Left lung (tissue), 10 donors: Measurements from ENCODE around the gene PYGM. TPM values are rescaled to one million over a fixed set of nuclear protein-coding genes. Genes with fewer than 3 reads are reported as not detected.

Experiments used
- ATAC-seq: fragments of 200-7000 bp; cut with Tn5 transposase; one replicate; pipeline ENCODE4 v1.9.1; 2020; ENCODE audit warnings: moderate library complexity
- DNase-seq, 4 donors: peaks; one replicate each; pipeline ENCODE4 v3.0.0-alpha.2; 2013 to 2020
- H3K27ac ChIP-seq, 2 donors: fragments of 200-600 bp; sonication (generic) in 1 of 2; one replicate each; pipeline versions ENCODE4 v1.5.0 to v1.8.0; 2020 to 2021
- H3K27me3 ChIP-seq, 2 donors: fragments of 200-600 bp; sonication (generic) in 1 of 2; one replicate each; pipeline versions ENCODE4 v1.5.0 to v1.8.0; 2020 to 2021
- H3K36me3 ChIP-seq, 2 donors: fragments of 200-600 bp; sonication (generic) in 1 of 2; one replicate each; pipeline versions ENCODE4 v1.5.0 to v1.8.0; 2020 to 2021
- H3K4me1 ChIP-seq, 2 donors: fragments of 200-600 bp; one replicate each; pipeline ENCODE4 v1.8.0; 2021
- H3K4me3 ChIP-seq, 2 donors: fragments of 200-600 bp; sonication (generic) in 1 of 2; one replicate each; pipeline versions ENCODE4 v1.5.0 to v1.8.0; 2020 to 2021; ENCODE audit warnings: mild to moderate bottlenecking in 1 of 2
- H3K9me3 ChIP-seq, 2 donors: fragments of 200-600 bp; sonication (generic) in 1 of 2; one replicate each; pipeline versions ENCODE4 v1.5.0 to v1.8.0; 2020 to 2021
- intact Hi-C, 2 donors: fragments of 100-400 bp; cut with DNase I; formaldehyde crosslinking; loops; one replicate each; pipeline versions ENCODE4 v1.11.2 to v1.14.2; 2022
- polyA plus RNA-seq, 6 donors: library from polyadenylated mRNA; unstranded; fragments of 120-200 nt; gene quantifications; one replicate each; pipeline ENCODE4 v1.2.1, GENCODE V29; 2013; ENCODE audit not compliant: insufficient read length in 6 of 6
- total RNA-seq, 2 donors: library from RNA; stranded (reverse); fragmentation: NEBNext Ultra II Directional; extraction: Animal tissue kit (Norgen Biotek cat#: 25700); gene quantifications; one replicate each; pipeline ENCODE4 v1.2.1, GENCODE V29; 2021
- TF ChIP-seq, protein P1 (sequence below), 2 donors: fragments of 200-600 bp; sonication (generic) in 1 of 2; IDR thresholded peaks; one replicate each; pipeline versions ENCODE4 v1.5.0 to v1.8.0; 2021; ENCODE audit warnings: antibody characterized with exemption in 2 of 2
- donor health status: DM: no; HTN: yes; CAD: no.
- donor health status: DM: no; HTN: no; CAD: no.

Gene PYGM
- total and polyA plus RNA-seq, 8 donors, result 1.3 to 4.4 (median 3.5) TPM

DNA sequence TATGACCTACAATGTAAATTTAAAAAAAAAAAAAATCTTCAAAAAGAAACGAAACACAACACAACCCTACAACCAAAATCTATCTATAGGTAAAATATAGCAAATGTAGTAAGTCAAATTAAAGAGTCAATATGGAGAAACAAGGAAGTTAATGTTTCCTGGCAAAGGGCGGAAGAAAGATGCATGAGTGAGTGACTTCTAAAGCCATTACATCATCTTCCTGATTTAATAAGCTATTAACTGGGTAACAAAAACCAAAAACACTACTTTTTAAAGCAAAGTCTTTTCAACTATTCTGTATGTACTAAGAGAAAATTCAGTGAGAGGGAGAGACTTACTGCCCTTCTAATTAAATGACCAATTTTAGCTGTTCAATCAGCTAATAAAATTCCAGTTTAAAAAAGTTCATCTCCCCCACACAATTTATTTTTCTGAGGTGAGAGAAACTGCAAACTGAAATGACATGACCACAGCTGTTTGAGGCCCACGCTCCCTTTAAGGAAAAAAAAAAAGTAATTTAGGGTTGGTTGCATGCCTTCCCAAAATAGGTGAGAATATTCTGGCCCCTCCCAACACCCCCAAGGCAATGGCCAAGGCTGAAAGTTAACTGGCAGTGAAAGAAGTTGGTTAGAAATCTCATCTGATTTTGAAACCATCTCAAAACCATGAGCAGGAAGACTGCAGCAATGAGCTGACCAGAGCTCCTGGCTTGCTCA lies 12.7 kb upstream of the PYGM start:
- Histone ChIP-seq H3K9me3 (no peaks in the 10 kb centered on the region), H3K27me3 (no peaks in the 10 kb centered on the region), H3K27ac (peak overlapping the region in 1 of 2 donors; percentile 82), H3K4me1 (peaks cover 7 to 77% of the 10 kb centered on the region in 2 donors), H3K4me3 (no peak overlapping the region), H3K36me3 (peaks cover 6 to 95% of the 10 kb centered on the region in 2 donors)
- TF ChIP-seq, protein P1, sequence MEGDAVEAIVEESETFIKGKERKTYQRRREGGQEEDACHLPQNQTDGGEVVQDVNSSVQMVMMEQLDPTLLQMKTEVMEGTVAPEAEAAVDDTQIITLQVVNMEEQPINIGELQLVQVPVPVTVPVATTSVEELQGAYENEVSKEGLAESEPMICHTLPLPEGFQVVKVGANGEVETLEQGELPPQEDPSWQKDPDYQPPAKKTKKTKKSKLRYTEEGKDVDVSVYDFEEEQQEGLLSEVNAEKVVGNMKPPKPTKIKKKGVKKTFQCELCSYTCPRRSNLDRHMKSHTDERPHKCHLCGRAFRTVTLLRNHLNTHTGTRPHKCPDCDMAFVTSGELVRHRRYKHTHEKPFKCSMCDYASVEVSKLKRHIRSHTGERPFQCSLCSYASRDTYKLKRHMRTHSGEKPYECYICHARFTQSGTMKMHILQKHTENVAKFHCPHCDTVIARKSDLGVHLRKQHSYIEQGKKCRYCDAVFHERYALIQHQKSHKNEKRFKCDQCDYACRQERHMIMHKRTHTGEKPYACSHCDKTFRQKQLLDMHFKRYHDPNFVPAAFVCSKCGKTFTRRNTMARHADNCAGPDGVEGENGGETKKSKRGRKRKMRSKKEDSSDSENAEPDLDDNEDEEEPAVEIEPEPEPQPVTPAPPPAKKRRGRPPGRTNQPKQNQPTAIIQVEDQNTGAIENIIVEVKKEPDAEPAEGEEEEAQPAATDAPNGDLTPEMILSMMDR (IDR thresholded peaks at IDR 0.05), result no peak
- no peak for ATAC-seq
- intact Hi-C loops, result no loop called here
- DNase-seq, result no peak

DNA sequence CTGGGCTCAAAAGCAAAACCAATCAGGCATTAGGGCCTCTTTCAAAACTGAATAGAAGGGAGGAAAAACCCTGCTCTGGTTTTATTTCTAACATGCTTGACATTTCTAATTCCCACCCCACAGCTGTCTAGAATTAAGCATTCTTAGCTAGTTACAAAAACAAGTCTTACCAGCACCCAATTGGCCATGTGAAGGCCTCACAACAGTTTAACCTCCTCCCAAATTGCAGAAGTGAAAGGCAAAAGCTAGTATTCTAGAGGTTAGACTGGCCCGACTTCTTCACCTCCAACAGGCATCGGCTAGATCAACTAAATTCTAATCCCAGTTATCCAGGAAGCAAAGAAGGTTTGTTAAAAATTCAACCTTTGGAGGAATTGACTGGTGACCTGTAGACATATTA lies 12.1 kb upstream of the PYGM start:
- ATAC-seq (no peak), DNase-seq (no peak)
- no peaks in the 10 kb centered on the region for H3K27me3 ChIP-seq
- TF ChIP-seq, protein P1 (IDR thresholded peaks at IDR 0.05), result no peak
- intact Hi-C loops, result no loop called here
- peaks cover 6 to 100% of the 10 kb centered on the region in 2 donors for H3K36me3 ChIP-seq
- no peak overlapping the region for H3K4me3 ChIP-seq
- peaks cover 4 to 78% of the 10 kb centered on the region in 2 donors for H3K4me1 ChIP-seq
- peak overlapping the region in 1 of 2 donors; percentile 82 for H3K27ac ChIP-seq
- no peaks in the 10 kb centered on the region for H3K9me3 ChIP-seq

DNA sequence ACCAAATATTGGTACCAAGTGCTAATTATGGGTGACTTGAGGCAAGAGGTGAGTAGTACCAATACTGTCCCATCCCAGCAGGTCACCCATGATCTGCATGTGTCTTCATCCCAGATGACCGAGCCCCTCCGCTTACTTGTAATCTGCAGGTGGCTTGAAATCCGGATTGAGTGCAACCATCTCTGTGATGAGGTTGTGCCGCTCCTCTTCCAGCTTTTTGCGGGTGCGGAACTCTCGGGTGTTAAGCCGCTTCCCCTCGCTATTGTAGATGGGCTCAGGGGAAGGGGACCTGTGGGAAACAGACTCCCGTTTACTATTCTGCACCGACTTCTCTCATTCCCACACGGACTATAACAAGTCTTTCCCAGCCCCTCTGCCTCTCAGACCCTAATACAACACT lies 10.3 kb upstream of the PYGM start:
- intact Hi-C loops, result no loop called here
- H3K27me3 ChIP-seq, result no peaks in the 10 kb centered on the region
- no peak overlapping the region for H3K4me3 ChIP-seq
- TF ChIP-seq, protein P1 (IDR thresholded peaks at IDR 0.05), result no peak
- ATAC-seq (no peak), DNase-seq (no peak)
- no peak overlapping the region for H3K27ac ChIP-seq
- no peaks in the 10 kb centered on the region for H3K9me3 ChIP-seq
- peaks cover 15 to 100% of the 10 kb centered on the region in 2 donors for H3K36me3 ChIP-seq
- H3K4me1 ChIP-seq, result peaks cover 0 to 67% of the 10 kb centered on the region in 2 donors

DNA sequence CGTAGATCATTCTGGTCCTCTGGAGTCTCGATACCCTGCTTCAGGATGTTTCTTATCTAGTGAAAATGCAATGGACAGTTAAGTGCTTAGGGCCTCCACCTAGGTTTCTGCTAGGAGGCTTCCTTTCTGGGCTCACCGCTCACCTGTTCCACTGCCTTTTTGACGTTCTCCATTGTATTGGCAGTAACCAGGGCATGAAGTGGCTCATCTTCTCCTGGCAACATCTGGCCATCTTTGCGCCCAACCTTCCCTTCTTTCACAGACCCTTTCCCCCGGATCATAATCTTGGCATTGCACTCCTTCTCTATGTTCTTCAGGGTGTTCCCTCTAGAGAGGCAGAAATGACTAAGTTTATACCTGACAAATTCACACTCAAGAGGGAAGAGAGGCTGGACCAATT lies 9.5 kb upstream of the PYGM start:
- H3K36me3 ChIP-seq, result peaks cover 20 to 100% of the 10 kb centered on the region in 2 donors
- TF ChIP-seq, protein P1 (IDR thresholded peaks at IDR 0.05), result no peak
- intact Hi-C loops, result no loop called here

DNA sequence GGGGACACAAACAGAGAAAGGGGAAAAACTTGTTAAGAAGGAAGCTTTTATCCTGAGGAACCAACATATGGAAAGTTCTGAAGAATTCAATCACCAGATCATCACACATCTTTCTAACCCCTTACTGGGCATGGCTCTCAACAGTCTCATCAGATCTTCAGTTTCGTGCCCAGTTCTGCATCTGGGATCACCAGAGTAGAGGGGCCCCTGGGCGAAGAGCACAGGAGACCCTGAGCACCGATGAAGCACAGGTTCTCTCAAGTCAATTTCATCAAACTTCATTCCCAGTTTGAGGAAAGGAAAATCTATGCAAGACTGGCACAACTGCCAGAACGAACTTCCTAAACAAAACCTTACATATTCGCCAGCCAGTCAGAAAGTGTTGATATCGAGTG lies 8.5 kb upstream of the PYGM start:
- Histone ChIP-seq H3K36me3 (peaks cover 20 to 100% of the 10 kb centered on the region in 2 donors), H3K4me3 (no peak overlapping the region), H3K4me1 (peaks cover 0 to 67% of the 10 kb centered on the region in 2 donors), H3K27me3 (no peaks in the 10 kb centered on the region), H3K9me3 (no peaks in the 10 kb centered on the region), H3K27ac (no peak overlapping the region)
- intact Hi-C loops, result no loop called here
- peak in 1 of 4 donors; percentile 11 for DNase-seq
- ATAC-seq, result no peak
- TF ChIP-seq, protein P1 (IDR thresholded peaks at IDR 0.05), result no peak

More for the DNA sequence above, 9.5 kb upstream of the PYGM start:
- peaks cover 0 to 67% of the 10 kb centered on the region in 2 donors for H3K4me1 ChIP-seq
- DNase-seq, result peak in 1 of 4 donors; percentile 10
- H3K4me3 ChIP-seq, result no peak overlapping the region
- no peaks in the 10 kb centered on the region for H3K9me3 ChIP-seq
- H3K27me3 ChIP-seq, result no peaks in the 10 kb centered on the region
- no peak overlapping the region for H3K27ac ChIP-seq
- no peak for ATAC-seq
